ENCODE data around the gene UBE3A.

DNA sequence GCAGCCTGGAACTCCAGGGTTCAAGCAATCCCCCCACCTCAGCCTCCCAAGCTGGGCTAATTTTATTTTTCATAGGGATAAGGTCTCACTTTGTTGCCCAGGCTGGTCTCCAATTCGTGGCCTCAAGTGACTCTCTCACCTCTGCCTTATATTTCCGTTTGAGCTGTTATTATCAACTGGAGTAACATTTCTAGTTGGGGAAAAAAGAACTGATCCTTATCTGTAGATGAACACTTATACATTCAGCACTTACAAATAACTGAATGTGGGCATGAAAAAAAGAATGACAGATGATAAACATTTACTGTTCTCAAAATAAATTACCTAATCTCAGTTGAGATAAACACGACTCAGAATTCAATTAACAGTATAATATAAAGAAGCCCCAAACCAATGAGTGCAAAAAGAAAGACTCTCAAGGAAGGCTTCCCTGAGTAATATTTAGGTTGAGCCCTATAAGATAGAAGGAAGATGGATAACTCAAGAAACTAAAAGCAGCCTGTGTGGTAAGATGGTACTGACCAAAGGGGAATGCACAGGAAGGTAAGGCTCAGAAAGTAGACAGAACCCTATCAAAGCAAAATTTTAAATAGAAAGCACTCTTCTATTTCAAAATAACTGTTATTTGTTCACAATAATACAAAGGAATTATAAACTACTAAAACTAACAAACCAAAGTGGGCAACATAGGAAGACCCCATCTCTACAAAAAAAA lies 11.8 kb downstream of the UBE3A start:
- TF ChIP-seq CBFB (CRISPR knock-in tag; IDR thresholded peaks at IDR 0.05) (no peak), ARHGAP35 (IDR thresholded peaks at IDR 0.05; ENCODE audit: partially characterized antibody) (no peak), POU5F1 (IDR thresholded peaks at IDR 0.05; ENCODE audit: borderline replicate concordance, low read depth, low read length, partially characterized antibody) (no peak), SMARCA5 (IDR thresholded peaks at IDR 0.05) (no peak), IRF2 (CRISPR knock-in tag; IDR thresholded peaks at IDR 0.05) (no peak)
- TF ChIP-seq, protein P1, sequence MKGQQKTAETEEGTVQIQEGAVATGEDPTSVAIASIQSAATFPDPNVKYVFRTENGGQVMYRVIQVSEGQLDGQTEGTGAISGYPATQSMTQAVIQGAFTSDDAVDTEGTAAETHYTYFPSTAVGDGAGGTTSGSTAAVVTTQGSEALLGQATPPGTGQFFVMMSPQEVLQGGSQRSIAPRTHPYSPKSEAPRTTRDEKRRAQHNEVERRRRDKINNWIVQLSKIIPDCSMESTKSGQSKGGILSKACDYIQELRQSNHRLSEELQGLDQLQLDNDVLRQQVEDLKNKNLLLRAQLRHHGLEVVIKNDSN (CRISPR knock-in tag; IDR thresholded peaks at IDR 0.05) = no peak
- TF ChIP-seq, protein P2, sequence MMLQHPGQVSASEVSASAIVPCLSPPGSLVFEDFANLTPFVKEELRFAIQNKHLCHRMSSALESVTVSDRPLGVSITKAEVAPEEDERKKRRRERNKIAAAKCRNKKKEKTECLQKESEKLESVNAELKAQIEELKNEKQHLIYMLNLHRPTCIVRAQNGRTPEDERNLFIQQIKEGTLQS (IDR thresholded peaks at IDR 0.05) = no peak
- TF ChIP-seq, protein P2 (CRISPR knock-in tag; conservative IDR thresholded peaks at IDR 0.05) = no peak
- TF ChIP-seq, protein P3, sequence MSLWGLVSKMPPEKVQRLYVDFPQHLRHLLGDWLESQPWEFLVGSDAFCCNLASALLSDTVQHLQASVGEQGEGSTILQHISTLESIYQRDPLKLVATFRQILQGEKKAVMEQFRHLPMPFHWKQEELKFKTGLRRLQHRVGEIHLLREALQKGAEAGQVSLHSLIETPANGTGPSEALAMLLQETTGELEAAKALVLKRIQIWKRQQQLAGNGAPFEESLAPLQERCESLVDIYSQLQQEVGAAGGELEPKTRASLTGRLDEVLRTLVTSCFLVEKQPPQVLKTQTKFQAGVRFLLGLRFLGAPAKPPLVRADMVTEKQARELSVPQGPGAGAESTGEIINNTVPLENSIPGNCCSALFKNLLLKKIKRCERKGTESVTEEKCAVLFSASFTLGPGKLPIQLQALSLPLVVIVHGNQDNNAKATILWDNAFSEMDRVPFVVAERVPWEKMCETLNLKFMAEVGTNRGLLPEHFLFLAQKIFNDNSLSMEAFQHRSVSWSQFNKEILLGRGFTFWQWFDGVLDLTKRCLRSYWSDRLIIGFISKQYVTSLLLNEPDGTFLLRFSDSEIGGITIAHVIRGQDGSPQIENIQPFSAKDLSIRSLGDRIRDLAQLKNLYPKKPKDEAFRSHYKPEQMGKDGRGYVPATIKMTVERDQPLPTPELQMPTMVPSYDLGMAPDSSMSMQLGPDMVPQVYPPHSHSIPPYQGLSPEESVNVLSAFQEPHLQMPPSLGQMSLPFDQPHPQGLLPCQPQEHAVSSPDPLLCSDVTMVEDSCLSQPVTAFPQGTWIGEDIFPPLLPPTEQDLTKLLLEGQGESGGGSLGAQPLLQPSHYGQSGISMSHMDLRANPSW (CRISPR knock-in tag; IDR thresholded peaks at IDR 0.05) = no peak
